Measurements from ENCODE around the gene MLLT3.

MLLT3 gene

DNA sequence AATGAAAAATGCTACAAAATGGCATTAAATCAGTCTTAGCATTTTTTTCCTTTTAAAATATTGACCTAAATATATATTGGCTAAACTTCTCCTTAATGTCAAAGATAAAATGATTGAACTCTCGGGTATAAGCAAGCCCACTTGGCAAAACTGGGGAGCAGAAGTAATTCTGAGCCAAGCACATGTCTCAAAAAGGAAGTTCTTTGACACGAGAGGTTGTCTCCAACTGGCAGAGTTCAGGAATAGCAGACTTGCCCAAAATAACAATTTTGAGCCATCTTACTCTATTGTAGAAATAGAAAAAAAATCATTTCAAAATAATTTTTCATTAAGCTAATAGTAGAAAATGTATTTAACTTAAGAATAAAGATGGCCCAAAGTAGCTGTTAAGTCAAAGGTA, 10.4 kb upstream of the MLLT3 start:
- Histone ChIP-seq H3K79me2 (ENCODE audit: low read length) (no peaks in the 10 kb centered on the region), H3K4me1 (ENCODE audit: low read length) (no peaks in the 10 kb centered on the region), H3K4me3 (ENCODE audit: low read length) (no peak overlapping the region), H4K20me1 (ENCODE audit: insufficient read depth, low read length) (no peaks in the 10 kb centered on the region), H3K4me2 (ENCODE audit: low read depth, low read length) (no peak overlapping the region), H3K9me2 (replicated peaks; ENCODE audit: insufficient read depth, low read length) (no peaks in the 10 kb centered on the region), H3K9me3 (replicated peaks; ENCODE audit: insufficient read depth, low read length) (no peaks in the 10 kb centered on the region), H3K36me3 (replicated peaks; ENCODE audit: insufficient read depth, low read length) (no peaks in the 10 kb centered on the region), H3K27ac (ENCODE audit: low read length) (no peak overlapping the region), H3K9ac (ENCODE audit: low read length) (no peak overlapping the region), H2AFZ (ENCODE audit: low read length) (no peak overlapping the region), H3F3A (ENCODE audit: insufficient read depth, low read length) (no peaks in the 10 kb centered on the region), H3K27me3 (replicated peaks; ENCODE audit: insufficient read depth, low read length) (no peaks in the 10 kb centered on the region)
- no peak for DNase-seq
- no peak for TF ChIP-seq EZH2phosphoT487 (IDR thresholded peaks at IDR 0.05; ENCODE audit: low read length)
- TF ChIP-seq, protein P1, sequence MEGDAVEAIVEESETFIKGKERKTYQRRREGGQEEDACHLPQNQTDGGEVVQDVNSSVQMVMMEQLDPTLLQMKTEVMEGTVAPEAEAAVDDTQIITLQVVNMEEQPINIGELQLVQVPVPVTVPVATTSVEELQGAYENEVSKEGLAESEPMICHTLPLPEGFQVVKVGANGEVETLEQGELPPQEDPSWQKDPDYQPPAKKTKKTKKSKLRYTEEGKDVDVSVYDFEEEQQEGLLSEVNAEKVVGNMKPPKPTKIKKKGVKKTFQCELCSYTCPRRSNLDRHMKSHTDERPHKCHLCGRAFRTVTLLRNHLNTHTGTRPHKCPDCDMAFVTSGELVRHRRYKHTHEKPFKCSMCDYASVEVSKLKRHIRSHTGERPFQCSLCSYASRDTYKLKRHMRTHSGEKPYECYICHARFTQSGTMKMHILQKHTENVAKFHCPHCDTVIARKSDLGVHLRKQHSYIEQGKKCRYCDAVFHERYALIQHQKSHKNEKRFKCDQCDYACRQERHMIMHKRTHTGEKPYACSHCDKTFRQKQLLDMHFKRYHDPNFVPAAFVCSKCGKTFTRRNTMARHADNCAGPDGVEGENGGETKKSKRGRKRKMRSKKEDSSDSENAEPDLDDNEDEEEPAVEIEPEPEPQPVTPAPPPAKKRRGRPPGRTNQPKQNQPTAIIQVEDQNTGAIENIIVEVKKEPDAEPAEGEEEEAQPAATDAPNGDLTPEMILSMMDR (IDR thresholded peaks at IDR 0.05; ENCODE audit: low read length), result no peak
- no peak for TF ChIP-seq EZH2 (optimal IDR thresholded peaks at IDR 0.05; ENCODE audit: low read depth, low read length)

DNA sequence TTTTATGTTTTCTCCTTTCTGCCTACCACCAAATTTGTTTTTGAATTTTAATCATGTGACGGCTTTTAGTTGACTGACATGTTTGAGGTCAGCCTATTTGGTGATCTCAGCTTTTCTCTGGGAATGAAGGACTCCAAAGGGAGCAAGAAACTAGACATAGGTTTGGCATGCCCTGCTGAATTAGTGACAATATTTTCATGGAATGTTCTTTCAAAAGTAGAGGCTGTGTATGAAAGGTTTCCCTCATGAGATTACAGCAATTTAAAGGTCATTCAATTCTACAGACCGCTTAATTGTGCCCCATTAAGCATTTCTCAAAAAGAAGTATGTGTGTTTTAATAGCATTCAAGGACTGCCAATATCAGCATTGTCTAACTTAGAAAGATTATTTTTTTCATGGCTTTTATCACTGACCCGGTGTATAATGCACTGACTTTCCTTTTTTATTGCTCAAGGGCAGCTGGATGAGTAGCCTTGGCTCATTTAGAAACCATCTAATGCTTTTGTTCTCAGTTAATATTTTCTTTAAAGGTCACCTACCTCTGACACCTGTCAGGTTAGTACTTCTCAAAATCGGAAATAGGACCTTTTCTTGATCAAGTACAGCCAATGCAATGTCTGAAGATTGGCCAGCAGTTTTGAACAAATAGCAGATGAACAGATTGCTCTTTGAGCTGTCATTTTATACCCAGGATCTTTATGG, 8.1 kb upstream of the MLLT3 start:
- H3K36me3 ChIP-seq (replicated peaks; ENCODE audit: insufficient read depth, low read length), result no peaks in the 10 kb centered on the region
- H3K9ac ChIP-seq (ENCODE audit: low read length), result no peak overlapping the region
- H3K27me3 ChIP-seq (replicated peaks; ENCODE audit: insufficient read depth, low read length), result no peaks in the 10 kb centered on the region
- no peaks in the 10 kb centered on the region for H3K9me3 ChIP-seq (replicated peaks; ENCODE audit: insufficient read depth, low read length)
- DNase-seq, result no peak
- H3K4me3 ChIP-seq (ENCODE audit: low read length), result no peak overlapping the region
- no peaks in the 10 kb centered on the region for H3K4me1 ChIP-seq (ENCODE audit: low read length)
- H3K79me2 ChIP-seq (ENCODE audit: low read length), result no peaks in the 10 kb centered on the region
- H3K27ac ChIP-seq (ENCODE audit: low read length), result no peak overlapping the region
- no peak overlapping the region for H3K4me2 ChIP-seq (ENCODE audit: low read depth, low read length)
- TF ChIP-seq EZH2phosphoT487 (IDR thresholded peaks at IDR 0.05; ENCODE audit: low read length), result no peak
- TF ChIP-seq, protein P1 (IDR thresholded peaks at IDR 0.05; ENCODE audit: low read length), result no peak
- no peak for TF ChIP-seq EZH2 (optimal IDR thresholded peaks at IDR 0.05; ENCODE audit: low read depth, low read length)
- H2AFZ ChIP-seq (ENCODE audit: low read length), result no peak overlapping the region
- no peaks in the 10 kb centered on the region for H3F3A ChIP-seq (ENCODE audit: insufficient read depth, low read length)
- H3K9me2 ChIP-seq (replicated peaks; ENCODE audit: insufficient read depth, low read length), result no peaks in the 10 kb centered on the region
- no peaks in the 10 kb centered on the region for H4K20me1 ChIP-seq (ENCODE audit: insufficient read depth, low read length)

- no peaks in the 10 kb centered on the region for H3K4me1 ChIP-seq (ENCODE audit: low read length)
- no peaks in the 10 kb centered on the region for H4K20me1 ChIP-seq (ENCODE audit: insufficient read depth, low read length)
- H3K9me3 ChIP-seq (replicated peaks; ENCODE audit: insufficient read depth, low read length), result no peaks in the 10 kb centered on the region
- H3K4me2 ChIP-seq (ENCODE audit: low read depth, low read length), result peak overlapping the region; percentile 92
- H3K79me2 ChIP-seq (ENCODE audit: low read length), result peaks cover 15% of the 10 kb centered on the region
- no peaks in the 10 kb centered on the region for H3K27me3 ChIP-seq (replicated peaks; ENCODE audit: insufficient read depth, low read length)
- TF ChIP-seq EZH2phosphoT487 (IDR thresholded peaks at IDR 0.05; ENCODE audit: low read length), result no peak
- TF ChIP-seq EZH2 (optimal IDR thresholded peaks at IDR 0.05; ENCODE audit: low read depth, low read length), result no peak
- TF ChIP-seq, protein P1 (IDR thresholded peaks at IDR 0.05; ENCODE audit: low read length), result no peak
- no peak overlapping the region for H3K27ac ChIP-seq (ENCODE audit: low read length)
- H3K9ac ChIP-seq (ENCODE audit: low read length), result no peak overlapping the region
- no peaks in the 10 kb centered on the region for H3K36me3 ChIP-seq (replicated peaks; ENCODE audit: insufficient read depth, low read length)
- H3K9me2 ChIP-seq (replicated peaks; ENCODE audit: insufficient read depth, low read length), result no peaks in the 10 kb centered on the region
- no peak for DNase-seq
- H2AFZ ChIP-seq (ENCODE audit: low read length), result peak overlapping the region; percentile 70
- peaks cover 16% of the 10 kb centered on the region for H3F3A ChIP-seq (ENCODE audit: insufficient read depth, low read length)
- peak overlapping the region; percentile 64 for H3K4me3 ChIP-seq (ENCODE audit: low read length)
These were observed 2.7 kb upstream of the MLLT3 start for GRCh38 chr9:20625003-20625349.

All from MM.1S (cell line).